Muscle of arm (tissue), 12 donors: Measurements from ENCODE around the gene SMC6. TPM values are rescaled to one million over a fixed set of nuclear protein-coding genes. Genes with fewer than 3 reads are reported as not detected.

Experiments used
- DNase-seq: peaks from one replicate; pipeline ENCODE4 v3.0.0-alpha.2; 2013
- polyA plus RNA-seq, 12 donors: library from polyadenylated mRNA; unstranded; fragments of 120-200 nt; gene quantifications; one replicate each; pipeline ENCODE4 v1.2.1, GENCODE V29; 2013; ENCODE audit not compliant: insufficient read length in 12 of 12

Gene SMC6
- polyA plus RNA-seq, 12 donors: 37.3 to 60.1 (median 47.0) TPM; not detected in 1

- DNase-seq: no peak
These were observed 133.3 kb downstream of the SMC6 start for GRCh38 chr2:17620280-17620679.

- DNase-seq: no peak
These were observed 135.7 kb downstream of the SMC6 start for GRCh38 chr2:17617955-17618354.

- DNase-seq: no peak
These were observed 136.1 kb downstream of the SMC6 start for GRCh38 chr2:17617516-17617915.

GRCh38 chr2:17616405-17616804 lies 137.2 kb downstream of the SMC6 start:
- DNase-seq: no peak

- no peak for DNase-seq
These were observed 137.8 kb downstream of the SMC6 start for GRCh38 chr2:17615728-17616351.

GRCh38 chr2:17615147-17615546 lies 138.5 kb downstream of the SMC6 start:
- DNase-seq: no peak

GRCh38 chr2:17614174-17614930 lies 139.3 kb downstream of the SMC6 start:
- no peak for DNase-seq

Other genes with a start within 250 kb of the SMC6 start
- under 1 TPM in 9 of 12 donors, not detected in 3; 0.05 to 0.37 (median 0.09) TPM for gene RAD51AP2, start 235.4 kb downstream of the SMC6 start, polyA plus RNA-seq
- gene VSNL1, start 213.1 kb downstream of the SMC6 start, polyA plus RNA-seq: 1 to 10 TPM in 11 of 12 donors, not detected in 1; 2.3 to 7.6 (median 6.5) TPM
- gene GEN1, start 328 bp upstream of the SMC6 start, polyA plus RNA-seq: 10 to 100 TPM in 9 of 12 donors, 1 to 10 TPM in 2, not detected in 1; 7.9 to 18.5 (median 12.8) TPM
- 1 to 10 TPM in 3 of 12 donors, under 1 TPM in 5, not detected in 4; 0.34 to 1.5 (median 0.77) TPM for gene MSGN1, start 62.6 kb upstream of the SMC6 start, polyA plus RNA-seq
- gene KCNS3, start 124.9 kb upstream of the SMC6 start, polyA plus RNA-seq: 10 to 100 TPM in 4 of 12 donors, 1 to 10 TPM in 7, not detected in 1; 4.9 to 22.9 (median 7.2) TPM